ENCODE measurements around the gene SERPINA1. TPM values are rescaled to one million over a fixed set of nuclear protein-coding genes. Genes with fewer than 3 reads are reported as not detected.

Gene SERPINA1
- total and polyA plus RNA-seq, 2 of the 13 experiments (the other 11 are each of a cell fraction or from before 2014, with no cell fraction given): 3,266 to 11,015 TPM

DNA sequence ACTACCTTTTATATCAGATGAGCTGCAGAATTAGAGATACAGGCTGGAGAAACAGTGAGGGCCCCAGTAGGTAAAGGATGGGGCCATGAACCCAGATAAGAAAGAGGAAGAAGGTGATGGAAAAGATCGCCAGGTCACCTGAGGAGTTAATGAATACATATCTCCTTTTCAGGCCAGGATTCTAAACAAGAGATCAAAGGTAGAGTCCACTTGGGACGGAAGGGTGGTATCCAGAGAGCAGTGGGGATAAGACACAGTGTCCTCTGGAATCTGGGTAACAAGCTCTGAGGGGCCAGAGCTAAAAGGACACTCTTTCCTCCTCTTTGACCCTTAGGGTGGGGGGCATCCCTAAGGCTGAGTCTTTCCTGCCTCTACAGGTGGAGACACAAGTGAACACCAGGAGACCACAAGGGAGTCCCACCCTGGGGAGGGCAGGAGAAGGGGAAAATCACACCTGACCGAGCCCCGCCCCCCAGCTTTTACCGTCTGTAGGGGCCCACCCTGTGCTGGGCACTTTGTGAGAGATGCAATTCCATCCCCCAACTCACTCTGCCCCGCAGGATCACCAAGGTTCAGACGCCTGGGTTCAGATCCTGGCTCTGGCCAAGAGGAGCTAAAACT lies 27.3 kb downstream of the SERPINA1 start (continued):
- no peak for TF ChIP-seq ZFP62 (CRISPR knock-in tag; IDR thresholded peaks at IDR 0.05)
- peak; percentile 64; the same call in 1 of the 2 replicates for TF ChIP-seq DPF2 (CRISPR knock-in tag; IDR thresholded peaks at IDR 0.05; ENCODE audit: borderline replicate concordance, low read depth)
- TF ChIP-seq, protein P1, sequence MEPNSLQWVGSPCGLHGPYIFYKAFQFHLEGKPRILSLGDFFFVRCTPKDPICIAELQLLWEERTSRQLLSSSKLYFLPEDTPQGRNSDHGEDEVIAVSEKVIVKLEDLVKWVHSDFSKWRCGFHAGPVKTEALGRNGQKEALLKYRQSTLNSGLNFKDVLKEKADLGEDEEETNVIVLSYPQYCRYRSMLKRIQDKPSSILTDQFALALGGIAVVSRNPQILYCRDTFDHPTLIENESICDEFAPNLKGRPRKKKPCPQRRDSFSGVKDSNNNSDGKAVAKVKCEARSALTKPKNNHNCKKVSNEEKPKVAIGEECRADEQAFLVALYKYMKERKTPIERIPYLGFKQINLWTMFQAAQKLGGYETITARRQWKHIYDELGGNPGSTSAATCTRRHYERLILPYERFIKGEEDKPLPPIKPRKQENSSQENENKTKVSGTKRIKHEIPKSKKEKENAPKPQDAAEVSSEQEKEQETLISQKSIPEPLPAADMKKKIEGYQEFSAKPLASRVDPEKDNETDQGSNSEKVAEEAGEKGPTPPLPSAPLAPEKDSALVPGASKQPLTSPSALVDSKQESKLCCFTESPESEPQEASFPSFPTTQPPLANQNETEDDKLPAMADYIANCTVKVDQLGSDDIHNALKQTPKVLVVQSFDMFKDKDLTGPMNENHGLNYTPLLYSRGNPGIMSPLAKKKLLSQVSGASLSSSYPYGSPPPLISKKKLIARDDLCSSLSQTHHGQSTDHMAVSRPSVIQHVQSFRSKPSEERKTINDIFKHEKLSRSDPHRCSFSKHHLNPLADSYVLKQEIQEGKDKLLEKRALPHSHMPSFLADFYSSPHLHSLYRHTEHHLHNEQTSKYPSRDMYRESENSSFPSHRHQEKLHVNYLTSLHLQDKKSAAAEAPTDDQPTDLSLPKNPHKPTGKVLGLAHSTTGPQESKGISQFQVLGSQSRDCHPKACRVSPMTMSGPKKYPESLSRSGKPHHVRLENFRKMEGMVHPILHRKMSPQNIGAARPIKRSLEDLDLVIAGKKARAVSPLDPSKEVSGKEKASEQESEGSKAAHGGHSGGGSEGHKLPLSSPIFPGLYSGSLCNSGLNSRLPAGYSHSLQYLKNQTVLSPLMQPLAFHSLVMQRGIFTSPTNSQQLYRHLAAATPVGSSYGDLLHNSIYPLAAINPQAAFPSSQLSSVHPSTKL (CRISPR knock-in tag; IDR thresholded peaks at IDR 0.05): peak; percentile 74
- TF ChIP-seq ZNF530 (CRISPR knock-in tag; IDR thresholded peaks at IDR 0.05; ENCODE audit: low read depth): no peak
- TF ChIP-seq ZNF672 (CRISPR knock-in tag; IDR thresholded peaks at IDR 0.05): no peak
- TF ChIP-seq FOXP1 (IDR thresholded peaks at IDR 0.05): no peak
- TF ChIP-seq FOXP1 (CRISPR knock-in tag; IDR thresholded peaks at IDR 0.05): peak; percentile 64; the same call in 1 of the 2 replicates
- TF ChIP-seq, protein P2, sequence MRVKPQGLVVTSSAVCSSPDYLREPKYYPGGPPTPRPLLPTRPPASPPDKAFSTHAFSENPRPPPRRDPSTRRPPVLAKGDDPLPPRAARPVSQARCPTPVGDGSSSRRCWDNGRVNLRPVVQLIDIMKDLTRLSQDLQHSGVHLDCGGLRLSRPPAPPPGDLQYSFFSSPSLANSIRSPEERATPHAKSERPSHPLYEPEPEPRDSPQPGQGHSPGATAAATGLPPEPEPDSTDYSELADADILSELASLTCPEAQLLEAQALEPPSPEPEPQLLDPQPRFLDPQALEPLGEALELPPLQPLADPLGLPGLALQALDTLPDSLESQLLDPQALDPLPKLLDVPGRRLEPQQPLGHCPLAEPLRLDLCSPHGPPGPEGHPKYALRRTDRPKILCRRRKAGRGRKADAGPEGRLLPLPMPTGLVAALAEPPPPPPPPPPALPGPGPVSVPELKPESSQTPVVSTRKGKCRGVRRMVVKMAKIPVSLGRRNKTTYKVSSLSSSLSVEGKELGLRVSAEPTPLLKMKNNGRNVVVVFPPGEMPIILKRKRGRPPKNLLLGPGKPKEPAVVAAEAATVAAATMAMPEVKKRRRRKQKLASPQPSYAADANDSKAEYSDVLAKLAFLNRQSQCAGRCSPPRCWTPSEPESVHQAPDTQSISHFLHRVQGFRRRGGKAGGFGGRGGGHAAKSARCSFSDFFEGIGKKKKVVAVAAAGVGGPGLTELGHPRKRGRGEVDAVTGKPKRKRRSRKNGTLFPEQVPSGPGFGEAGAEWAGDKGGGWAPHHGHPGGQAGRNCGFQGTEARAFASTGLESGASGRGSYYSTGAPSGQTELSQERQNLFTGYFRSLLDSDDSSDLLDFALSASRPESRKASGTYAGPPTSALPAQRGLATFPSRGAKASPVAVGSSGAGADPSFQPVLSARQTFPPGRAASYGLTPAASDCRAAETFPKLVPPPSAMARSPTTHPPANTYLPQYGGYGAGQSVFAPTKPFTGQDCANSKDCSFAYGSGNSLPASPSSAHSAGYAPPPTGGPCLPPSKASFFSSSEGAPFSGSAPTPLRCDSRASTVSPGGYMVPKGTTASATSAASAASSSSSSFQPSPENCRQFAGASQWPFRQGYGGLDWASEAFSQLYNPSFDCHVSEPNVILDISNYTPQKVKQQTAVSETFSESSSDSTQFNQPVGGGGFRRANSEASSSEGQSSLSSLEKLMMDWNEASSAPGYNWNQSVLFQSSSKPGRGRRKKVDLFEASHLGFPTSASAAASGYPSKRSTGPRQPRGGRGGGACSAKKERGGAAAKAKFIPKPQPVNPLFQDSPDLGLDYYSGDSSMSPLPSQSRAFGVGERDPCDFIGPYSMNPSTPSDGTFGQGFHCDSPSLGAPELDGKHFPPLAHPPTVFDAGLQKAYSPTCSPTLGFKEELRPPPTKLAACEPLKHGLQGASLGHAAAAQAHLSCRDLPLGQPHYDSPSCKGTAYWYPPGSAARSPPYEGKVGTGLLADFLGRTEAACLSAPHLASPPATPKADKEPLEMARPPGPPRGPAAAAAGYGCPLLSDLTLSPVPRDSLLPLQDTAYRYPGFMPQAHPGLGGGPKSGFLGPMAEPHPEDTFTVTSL (CRISPR knock-in tag; IDR thresholded peaks at IDR 0.05; ENCODE audit: borderline replicate concordance): no peak; the same call in 1 of the 2 replicates
- no peak for TF ChIP-seq ZNF570 (CRISPR knock-in tag; IDR thresholded peaks at IDR 0.05; ENCODE audit: borderline replicate concordance)
- TF ChIP-seq ZMYM4 (CRISPR knock-in tag; IDR thresholded peaks at IDR 0.05): 0 out of 2 replicates have a peak, but pooled peaks have one; percentile 67
- TF ChIP-seq MAFK (conservative IDR thresholded peaks at IDR 0.05 in 1 of 2, IDR thresholded peaks at IDR 0.05 in 1 of 2; ENCODE audit: low read length in 2 of 2): no peak
- TF ChIP-seq ZNF350 (CRISPR knock-in tag; IDR thresholded peaks at IDR 0.05; ENCODE audit: borderline replicate concordance, low read depth): no peak
- peak; percentile 57 for TF ChIP-seq RCOR2 (CRISPR knock-in tag; IDR thresholded peaks at IDR 0.05)
- TF ChIP-seq, protein P3, sequence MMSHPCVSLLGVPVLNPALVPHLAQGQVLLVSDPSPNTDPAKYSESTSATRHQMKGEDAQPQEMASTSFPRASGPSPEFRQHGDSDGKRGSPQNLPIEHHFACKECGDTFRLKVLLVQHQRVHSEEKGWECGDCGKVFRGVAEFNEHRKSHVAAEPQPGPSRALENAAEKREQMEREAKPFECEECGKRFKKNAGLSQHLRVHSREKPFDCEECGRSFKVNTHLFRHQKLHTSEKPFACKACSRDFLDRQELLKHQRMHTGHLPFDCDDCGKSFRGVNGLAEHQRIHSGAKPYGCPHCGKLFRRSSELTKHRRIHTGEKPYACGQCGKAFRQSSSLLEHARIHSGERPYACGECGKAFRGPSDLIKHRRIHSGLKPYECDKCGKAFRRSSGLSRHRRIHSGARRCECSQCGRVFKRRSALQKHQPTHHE (CRISPR knock-in tag; IDR thresholded peaks at IDR 0.05; ENCODE audit: borderline replicate concordance): no peak
- no peak for TF ChIP-seq ZNF510 (CRISPR knock-in tag; IDR thresholded peaks at IDR 0.05; ENCODE audit: low read depth)
